HG03045 (cell line): ENCODE measurements around the gene XRCC4.

ENCODE experiments used
- ATAC-seq: cut with Tn5 transposase; IDR thresholded peaks from one replicate; pipeline ENCODE4 v1.9.1; 2021; ENCODE audit warnings: mild to moderate bottlenecking, moderate library complexity; ENCODE audit not compliant: unreplicated experiment

The XRCC4 gene

GRCh38 chr5:83375049-83375745 is 297.9 kb downstream of the XRCC4 start:
- ATAC-seq, result no peak

GRCh38 chr5:83376461-83376860 is 299.1 kb downstream of the XRCC4 start:
- no peak for ATAC-seq

- ATAC-seq, result no peak
Measured at GRCh38 chr5:83377131-83377865, 300.0 kb downstream of the XRCC4 start.

GRCh38 chr5:83378624-83379289 is 301.4 kb downstream of the XRCC4 start:
- no peak for ATAC-seq

GRCh38 chr5:83385812-83386211 is 308.5 kb downstream of the XRCC4 start:
- ATAC-seq, result no peak

GRCh38 chr5:83387041-83387440 is 309.7 kb downstream of the XRCC4 start:
- ATAC-seq, result no peak

- no peak for ATAC-seq
Measured at GRCh38 chr5:83388608-83389007, 311.3 kb downstream of the XRCC4 start.

GRCh38 chr5:83392766-83393503 is 315.6 kb downstream of the XRCC4 start:
- no peak for ATAC-seq

- no peak for ATAC-seq
Measured at GRCh38 chr5:83393504-83393866, 316.1 kb downstream of the XRCC4 start.

GRCh38 chr5:83394190-83394589 is 316.8 kb downstream of the XRCC4 start:
- no peak for ATAC-seq

GRCh38 chr5:83396662-83397061 is 319.3 kb downstream of the XRCC4 start:
- ATAC-seq, result no peak

- no peak for ATAC-seq
Measured at GRCh38 chr5:83397658-83398057, 320.3 kb downstream of the XRCC4 start.

- ATAC-seq, result no peak
Measured at GRCh38 chr5:83400241-83400640, 322.9 kb downstream of the XRCC4 start.

- no peak for ATAC-seq
Measured at GRCh38 chr5:83400701-83401100, 323.4 kb downstream of the XRCC4 start.

- no peak for ATAC-seq
Measured at GRCh38 chr5:83401122-83401731, 323.9 kb downstream of the XRCC4 start.

GRCh38 chr5:83401775-83402174 is 324.4 kb downstream of the XRCC4 start:
- no peak for ATAC-seq
